NB4 (cell line): ENCODE measurements around the gene CTCF.

Experiments used
- DNase-seq: peaks from one replicate; pipeline ENCODE4 v3.0.0; 2010; ENCODE audit warnings: low read depth
- H3K4me3 ChIP-seq: one replicate; pipeline ENCODE4 v1.5.1; 2011; ENCODE audit warnings: mild to moderate bottlenecking, low read depth, low read length, moderate library complexity
- CTCF ChIP-seq: IDR thresholded peaks from one replicate; pipeline ENCODE4 v1.5.1; 2012; ENCODE audit warnings: low read depth, low read length
- MAX ChIP-seq: IDR thresholded peaks from 2 replicates; pipeline ENCODE4 v1.6.1; 2011; ENCODE audit warnings: low read depth, low read length
- MYC ChIP-seq: IDR thresholded peaks from 2 replicates; pipeline ENCODE4 v1.6.1; 2011; ENCODE audit warnings: low read depth, low read length
- POLR2A ChIP-seq: IDR thresholded peaks from 2 replicates; pipeline ENCODE4 v1.6.1; 2011; ENCODE audit warnings: mild to moderate bottlenecking; ENCODE audit not compliant: insufficient read length; ENCODE audit errors: extremely low read depth

The CTCF gene

GRCh38 chr16:67526149-67526791, 36.1 kb upstream of the CTCF start:
- no peak for TF ChIP-seq MYC
- TF ChIP-seq CTCF, result no peak
- no peak for TF ChIP-seq POLR2A
- no peak overlapping the region for H3K4me3 ChIP-seq
- no peak for DNase-seq

- TF ChIP-seq POLR2A (no peak), CTCF (no peak), MAX (no peak), MYC (no peak)
- peak within 1 kb of the TSS; percentile 59 for H3K4me3 ChIP-seq
- DNase-seq, result peak; percentile 61
These were observed 34.0 kb upstream of the CTCF start, which contains the start of gene RIPOR1 for GRCh38 chr16:67528222-67528869. Gene RIPOR1 (plus strand): TSS chr16:67528829. CDS start chr16:67538447, 9,618 bp downstream.

GRCh38 chr16:67528870-67529581, 33.3 kb upstream of the CTCF start:
- DNase-seq, result peak; percentile 70
- peak overlapping the region; percentile 59 for H3K4me3 ChIP-seq

GRCh38 chr16:67529582-67530012, 32.7 kb upstream of the CTCF start:
- no peak for DNase-seq
- peak overlapping the region; percentile 59 for H3K4me3 ChIP-seq
- TF ChIP-seq MYC (no peak), POLR2A (no peak), CTCF (no peak), MAX (no peak)

More at GRCh38 chr16:67528870-67529581, 33.3 kb upstream of the CTCF start:
- TF ChIP-seq MAX (no peak), MYC (no peak; the same call in 1 of the 2 replicates), CTCF (no peak), POLR2A (peak; percentile 40)

- H3K4me3 ChIP-seq, result peak overlapping the region; percentile 59
- peak; percentile 48 for DNase-seq
- TF ChIP-seq MAX (no peak), CTCF (no peak), MYC (no peak), POLR2A (no peak)
These were observed 32.0 kb upstream of the CTCF start for GRCh38 chr16:67530013-67530939.
